Left forelimb (tissue), 1 donor: ENCODE measurements around the gene EXOC6B.

Experiments used
- DNase-seq: peaks from one replicate; pipeline ENCODE4 v3.0.0-alpha.2; 2018; ENCODE audit warnings: low spot score

The EXOC6B gene

DNA sequence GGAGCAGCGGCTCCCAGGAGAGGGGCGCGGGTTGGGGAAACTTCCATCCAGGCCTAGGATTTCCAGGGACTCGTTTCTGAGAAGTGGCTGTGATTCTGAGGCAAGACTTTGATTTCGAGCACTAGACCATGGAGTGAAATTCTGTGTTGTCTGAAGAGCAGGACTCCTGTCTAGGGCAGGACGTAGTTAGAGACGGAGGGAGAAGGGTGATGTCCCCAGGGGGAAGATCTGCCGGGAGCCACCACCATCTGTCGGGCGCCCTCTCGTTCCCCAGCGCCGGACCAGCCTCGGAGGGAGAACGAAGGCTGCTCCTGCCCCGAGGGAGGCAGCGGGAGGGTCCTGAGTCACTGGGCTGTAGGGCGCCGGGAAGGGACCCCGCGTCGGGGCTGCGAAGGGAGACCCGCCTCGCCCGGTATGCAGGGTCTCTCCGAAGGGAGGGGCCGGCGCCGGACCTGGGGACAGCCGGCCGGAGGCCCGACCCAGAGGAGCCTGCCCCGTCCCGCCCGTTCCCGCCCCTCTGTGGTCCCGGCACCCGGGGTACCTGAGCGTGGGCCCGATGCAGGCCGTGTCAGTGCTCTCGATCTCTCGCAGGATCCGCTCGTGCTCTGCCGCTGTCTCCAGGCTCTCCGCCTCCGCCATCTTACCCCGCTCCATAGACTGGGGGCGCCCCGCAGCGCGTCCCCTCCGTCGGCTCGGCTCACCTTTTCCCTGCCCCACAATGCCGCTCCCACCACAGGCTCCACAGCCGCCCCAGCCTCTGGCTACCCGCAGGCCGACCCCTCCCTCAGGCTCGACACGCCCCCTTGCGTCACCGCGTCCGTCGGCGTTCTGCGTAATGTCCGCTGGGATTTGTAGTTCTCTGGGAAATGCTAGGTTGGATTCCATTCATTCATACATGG is at the start of gene EXOC6B:
EXOC6B (minus strand) TSS at position 777 of the 899 bp plus-strand sequence.
- peak; percentile 94 for DNase-seq

DNA sequence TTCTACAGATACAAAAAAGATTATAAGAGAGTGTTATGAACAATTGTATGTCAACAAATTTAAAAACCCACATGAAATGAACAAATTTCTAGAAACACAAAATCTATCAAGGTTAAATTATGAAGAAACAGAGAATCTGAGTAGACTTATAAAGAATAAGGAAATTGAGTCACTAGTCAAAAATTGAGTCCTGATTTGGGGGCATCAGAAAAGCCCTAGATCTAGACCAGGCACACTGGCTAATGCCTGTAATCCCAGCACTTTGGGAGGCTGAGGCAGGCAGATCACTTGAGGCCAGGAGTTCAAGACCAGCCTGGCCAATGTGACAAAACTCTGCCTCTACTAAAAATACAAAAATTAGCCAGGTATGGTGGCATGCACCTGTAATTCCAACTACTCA is 46.0 kb upstream of the EXOC6B start:
- DNase-seq: no peak

GRCh38 chr2:72871060-72871459 is 45.2 kb upstream of the EXOC6B start:
- DNase-seq: no peak

- DNase-seq: no peak
These were observed 38.7 kb upstream of the EXOC6B start for GRCh38 chr2:72864500-72864899.

DNA sequence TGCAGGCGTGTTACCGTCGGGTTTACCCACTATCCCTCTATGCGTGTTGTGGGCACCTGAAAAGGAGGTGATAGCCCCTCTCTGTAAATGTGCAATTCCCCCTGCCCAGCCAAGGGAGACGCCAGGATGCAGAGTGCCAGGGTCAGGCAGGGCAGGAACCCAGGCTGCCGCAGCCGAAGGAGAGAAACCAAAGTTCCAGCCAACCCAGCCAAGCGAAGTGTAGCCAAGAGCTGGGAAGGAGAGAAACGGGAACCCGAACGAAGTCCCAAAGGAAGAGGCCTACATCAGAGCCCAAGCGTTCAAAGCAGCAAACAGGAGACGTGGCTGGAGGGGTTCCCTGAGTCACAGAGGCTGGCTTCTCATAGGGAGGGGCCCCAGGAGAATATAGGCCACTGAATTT is 37.2 kb upstream of the EXOC6B start:
- no peak for DNase-seq

DNA sequence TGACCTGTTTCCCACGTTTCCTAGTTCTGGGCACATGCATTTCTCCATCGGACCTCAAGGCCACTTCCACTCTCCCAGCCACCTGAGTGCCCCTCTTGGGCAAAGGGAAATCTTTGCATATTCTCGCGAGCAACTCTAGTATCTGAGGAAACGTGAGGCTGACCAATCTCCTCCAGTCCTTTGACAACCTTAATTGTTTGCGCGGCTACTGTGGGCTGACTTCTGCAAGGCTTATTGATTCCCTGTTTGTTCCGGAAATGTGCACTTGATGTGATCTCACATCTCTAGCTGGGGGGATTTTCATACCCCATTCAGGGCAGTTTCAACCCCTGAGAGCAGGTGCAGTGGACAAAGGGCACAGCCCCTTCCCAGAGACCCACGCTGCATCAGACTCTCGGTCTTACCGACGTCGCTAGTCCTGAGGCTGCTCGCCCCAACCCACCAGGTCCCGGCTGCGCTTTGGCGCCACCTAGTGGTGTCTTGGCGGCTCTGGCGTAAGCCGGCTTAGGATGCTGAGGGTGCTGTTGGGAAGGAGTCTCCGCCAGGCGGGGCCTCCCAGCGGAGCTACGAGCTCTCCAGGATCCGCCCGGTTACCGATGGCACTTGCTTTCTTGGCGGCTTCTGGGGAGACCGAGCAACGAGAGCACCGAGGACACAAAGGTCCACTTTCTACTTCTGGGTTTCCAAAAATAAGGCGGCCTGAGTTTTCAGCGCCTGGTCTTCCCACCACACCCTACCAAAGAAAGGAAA is 36.6 kb upstream of the EXOC6B start:
- peak; percentile 88 for DNase-seq

GRCh38 chr2:72859831-72860262 is 34.0 kb upstream of the EXOC6B start:
- DNase-seq: no peak

DNA sequence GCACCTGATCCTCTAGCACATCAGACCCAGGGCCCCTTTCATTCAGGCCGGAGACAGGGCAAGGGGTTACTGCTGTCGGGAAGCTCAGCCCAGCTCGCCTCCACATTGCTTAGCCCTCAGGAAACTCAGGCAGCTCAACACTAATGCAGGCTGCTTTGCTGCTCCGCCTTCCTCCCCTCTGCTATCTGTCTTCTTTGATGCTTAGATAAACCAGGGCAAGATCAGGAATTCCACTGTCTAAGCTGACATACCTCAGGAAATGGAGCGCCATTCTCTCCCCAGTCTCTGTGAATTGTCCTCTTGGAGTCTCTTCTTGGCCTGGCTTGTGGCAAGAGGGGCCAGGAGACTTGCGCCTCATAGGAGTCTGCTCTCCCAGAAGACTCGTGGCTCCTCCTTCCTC is 25.5 kb upstream of the EXOC6B start:
- DNase-seq: no peak

GRCh38 chr2:72849138-72849462 is 23.3 kb upstream of the EXOC6B start:
- no peak for DNase-seq

DNA sequence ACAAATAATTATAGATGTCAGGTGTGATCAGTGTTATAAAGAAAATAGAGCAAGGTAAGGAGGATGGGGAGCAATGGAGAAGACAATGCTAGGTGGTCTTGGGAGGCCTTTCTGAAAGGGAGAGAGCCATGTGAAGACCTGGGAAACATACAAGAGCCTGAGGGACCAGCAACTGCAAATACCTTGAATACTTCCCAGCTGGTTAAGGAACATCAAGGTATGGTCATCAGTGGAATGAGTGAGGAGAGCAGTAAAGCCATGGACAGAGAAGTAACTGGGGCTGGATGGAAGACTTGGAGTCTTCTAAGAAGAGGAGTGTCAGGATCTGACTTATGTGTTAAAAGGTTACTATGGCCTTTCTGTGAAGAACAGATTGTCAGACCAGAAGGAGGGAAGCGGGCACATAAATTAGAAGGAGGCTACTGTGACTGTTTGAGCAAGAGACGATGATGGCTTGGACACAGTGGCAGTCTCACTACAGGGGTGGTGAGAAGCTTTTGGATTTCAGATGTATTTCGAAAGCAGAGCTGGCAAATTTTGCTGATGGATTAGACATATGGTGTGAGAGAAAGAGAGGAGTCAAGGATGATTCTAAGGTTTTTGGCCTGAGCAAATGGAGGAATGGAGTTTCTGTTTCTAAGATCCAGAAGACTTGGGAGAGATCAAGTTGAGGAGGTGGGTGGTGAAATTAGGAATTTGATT is 22.8 kb upstream of the EXOC6B start:
- no peak for DNase-seq

GRCh38 chr2:72847534-72848315 is 21.9 kb upstream of the EXOC6B start:
- DNase-seq: no peak

DNA sequence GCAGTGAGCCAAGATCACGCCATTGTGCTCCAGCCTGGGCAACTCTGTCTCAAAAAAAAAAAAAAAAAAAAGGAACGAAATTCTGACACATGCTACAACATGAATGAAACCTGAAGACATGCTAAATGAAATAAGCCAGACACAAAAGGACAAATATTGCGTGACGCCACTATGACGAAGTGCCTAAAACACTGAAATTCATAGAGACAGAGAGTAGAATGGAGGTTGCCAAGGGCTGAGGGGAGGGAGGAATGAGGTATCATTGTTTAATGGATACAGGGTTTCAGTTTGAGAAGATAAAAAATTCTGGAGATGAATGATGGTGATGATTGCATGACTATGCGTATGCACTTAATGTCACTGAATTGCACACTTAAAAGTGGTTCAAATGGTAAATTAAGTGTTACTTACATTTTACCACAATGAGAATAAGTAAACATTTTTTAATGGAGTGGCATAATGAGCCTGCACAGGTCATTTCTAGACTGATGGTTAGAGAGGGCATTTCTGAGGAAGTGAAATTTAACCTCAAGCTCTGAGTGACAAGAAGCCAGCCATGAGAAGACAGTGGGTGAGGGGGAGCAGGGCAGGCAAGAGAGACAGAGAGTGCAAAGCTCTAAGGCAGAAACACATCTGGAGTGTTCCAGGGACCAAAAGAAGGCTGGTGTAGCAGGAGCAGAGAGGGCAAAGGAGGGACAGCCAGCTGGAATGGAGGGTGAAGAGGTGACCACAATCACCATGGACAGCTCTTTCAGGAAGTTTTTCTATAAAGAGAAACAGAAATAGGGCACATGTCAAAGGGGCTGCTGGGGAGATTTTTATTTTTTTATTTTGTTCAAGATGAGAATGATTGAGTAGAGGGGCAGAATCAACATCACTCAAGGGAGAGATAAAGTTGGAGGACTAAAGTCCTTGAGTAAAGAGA is 20.6 kb upstream of the EXOC6B start:
- DNase-seq: no peak

DNA sequence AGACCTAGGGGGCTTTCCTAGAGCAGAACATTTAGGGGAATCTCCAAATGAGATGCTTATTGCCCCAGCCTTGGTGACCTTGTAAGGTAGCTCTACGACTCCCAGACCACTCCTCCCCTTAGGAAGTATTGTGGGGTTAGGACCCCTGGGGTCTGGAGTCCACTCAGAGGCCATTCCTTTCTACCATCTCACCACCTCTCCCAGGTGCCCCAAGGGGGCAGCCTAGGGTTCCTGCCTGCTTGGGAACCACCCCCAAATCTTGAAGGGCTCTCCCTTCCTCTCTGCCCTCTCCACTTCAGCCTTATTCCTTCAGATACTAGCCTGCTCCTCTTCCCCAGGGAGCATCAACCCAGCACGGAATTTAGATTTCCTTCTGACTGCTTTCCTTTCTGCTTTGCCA is 17.5 kb upstream of the EXOC6B start:
- no peak for DNase-seq

DNA sequence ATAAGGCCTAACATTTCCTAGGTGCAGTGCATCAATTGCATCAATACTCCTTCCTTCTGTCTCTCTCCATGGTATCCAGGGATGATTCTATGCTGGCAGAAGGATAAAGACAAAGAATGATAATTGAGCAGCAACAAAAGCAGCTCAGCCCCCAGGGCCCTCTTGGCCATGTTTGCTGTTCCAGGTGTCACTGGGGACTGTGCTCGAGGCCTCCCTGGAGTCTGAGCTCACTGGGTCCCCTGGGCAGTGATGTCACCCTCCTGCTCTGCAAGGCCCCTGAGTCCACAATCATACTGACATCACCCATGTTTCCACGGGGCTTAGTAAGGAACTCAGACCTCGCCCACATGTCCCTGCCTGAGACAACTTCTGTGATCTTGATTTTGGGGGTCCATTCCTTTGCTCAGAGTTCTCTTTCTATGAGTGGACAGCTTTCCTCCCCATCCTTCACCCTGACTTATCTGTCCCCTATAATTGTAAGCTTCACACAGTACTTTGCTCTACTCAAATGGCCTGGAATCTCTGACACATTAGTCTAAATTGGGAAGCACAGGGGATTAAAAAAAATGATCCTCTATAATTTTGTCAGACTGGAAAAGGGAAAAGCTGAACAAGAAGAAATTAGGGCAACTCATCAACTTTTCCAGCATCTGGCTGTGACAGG is 15.8 kb upstream of the EXOC6B start:
- no peak for DNase-seq

- DNase-seq: no peak
These were observed 14.2 kb upstream of the EXOC6B start for GRCh38 chr2:72840066-72840465.

GRCh38 chr2:72837171-72837570 is 11.3 kb upstream of the EXOC6B start:
- no peak for DNase-seq

DNA sequence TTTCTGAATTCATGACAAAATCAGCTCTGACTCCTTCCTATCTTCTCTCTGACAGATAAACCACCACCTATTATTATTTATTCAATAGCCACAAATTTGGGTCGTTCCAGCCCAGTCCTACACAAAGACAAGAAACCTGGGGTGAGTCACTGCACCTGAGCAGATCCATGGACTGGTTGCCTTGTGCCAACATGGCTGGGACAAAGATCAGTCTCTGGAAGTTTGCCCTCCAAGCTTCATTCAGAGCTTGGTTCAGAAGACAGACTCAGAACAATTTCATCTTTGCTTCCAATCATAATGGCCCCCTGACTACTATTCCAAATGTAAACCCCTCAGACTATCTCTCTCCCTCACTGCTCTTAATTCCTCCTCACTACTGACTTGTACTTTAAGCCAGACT is 9.6 kb upstream of the EXOC6B start:
- DNase-seq: no peak

DNA sequence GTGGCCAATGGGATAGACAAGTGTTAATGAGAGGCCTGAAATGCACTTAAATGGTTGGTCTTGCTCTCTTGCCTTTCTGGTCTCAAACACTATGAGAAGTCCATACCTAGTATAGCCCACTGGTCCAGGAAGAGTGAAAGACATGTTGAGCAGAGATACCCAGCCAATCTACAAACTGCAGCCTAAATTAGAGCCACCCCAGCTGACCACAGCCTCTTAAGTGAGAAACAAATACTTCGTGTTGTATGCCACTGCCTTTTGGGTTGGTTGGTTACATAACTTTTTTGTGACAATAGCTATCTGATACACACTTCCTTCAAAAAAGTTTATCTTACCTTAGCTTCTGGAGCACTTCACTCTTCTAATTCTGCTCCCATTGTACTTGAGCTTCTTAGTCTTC is 8.8 kb upstream of the EXOC6B start:
- no peak for DNase-seq

DNA sequence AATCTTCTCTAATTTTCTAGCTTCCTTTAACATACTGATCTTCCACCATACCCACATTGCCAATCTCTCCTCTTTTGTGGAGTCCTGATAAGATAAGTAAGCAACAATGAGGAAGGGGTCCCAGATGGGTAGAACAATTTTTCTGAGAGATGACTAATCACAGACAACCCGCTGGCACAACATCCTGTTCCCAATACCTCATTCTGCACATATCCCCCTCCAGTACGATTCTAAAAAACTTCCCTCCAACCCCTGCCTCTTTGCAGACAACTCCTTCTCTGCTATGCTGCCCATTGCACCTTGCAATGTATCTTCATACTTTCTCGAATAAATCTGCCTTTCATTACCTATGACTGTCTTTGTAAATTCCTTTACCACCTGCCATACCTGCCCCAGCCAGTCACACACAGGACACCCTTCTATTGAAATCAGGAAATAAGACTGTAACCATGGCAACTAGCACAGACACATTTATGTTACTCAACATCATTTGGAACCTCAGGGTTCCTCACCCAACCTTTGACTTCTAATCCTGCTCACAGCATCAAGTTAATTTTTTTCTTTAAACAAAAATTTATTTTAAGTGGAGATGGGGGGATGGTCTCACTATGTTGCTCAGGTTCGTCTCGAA is 7.4 kb upstream of the EXOC6B start:
- no peak for DNase-seq

- DNase-seq: no peak
These were observed 4.4 kb upstream of the EXOC6B start for GRCh38 chr2:72830273-72830672.
